NCI-H2196 treated with DMSO at 0.1 percent for 48 hours (cell line): Measurements from ENCODE around the gene TOMM20.
"Not testable (repeated sequence)": the region's sequence is repeated elsewhere in the genome, so short reads cannot be mapped to it uniquely, and the experiment has no call there.

Experiments used
- DNase-seq: peaks from one replicate; lab custom pipeline; 2025; ENCODE audit not compliant: unreplicated experiment; lab: John Stamatoyannopoulos, UW

Gene TOMM20

GRCh38 chr1:235080297-235080657, 48.4 kb downstream of the TOMM20 start:
- not testable (repeated sequence) for DNase-seq

DNA sequence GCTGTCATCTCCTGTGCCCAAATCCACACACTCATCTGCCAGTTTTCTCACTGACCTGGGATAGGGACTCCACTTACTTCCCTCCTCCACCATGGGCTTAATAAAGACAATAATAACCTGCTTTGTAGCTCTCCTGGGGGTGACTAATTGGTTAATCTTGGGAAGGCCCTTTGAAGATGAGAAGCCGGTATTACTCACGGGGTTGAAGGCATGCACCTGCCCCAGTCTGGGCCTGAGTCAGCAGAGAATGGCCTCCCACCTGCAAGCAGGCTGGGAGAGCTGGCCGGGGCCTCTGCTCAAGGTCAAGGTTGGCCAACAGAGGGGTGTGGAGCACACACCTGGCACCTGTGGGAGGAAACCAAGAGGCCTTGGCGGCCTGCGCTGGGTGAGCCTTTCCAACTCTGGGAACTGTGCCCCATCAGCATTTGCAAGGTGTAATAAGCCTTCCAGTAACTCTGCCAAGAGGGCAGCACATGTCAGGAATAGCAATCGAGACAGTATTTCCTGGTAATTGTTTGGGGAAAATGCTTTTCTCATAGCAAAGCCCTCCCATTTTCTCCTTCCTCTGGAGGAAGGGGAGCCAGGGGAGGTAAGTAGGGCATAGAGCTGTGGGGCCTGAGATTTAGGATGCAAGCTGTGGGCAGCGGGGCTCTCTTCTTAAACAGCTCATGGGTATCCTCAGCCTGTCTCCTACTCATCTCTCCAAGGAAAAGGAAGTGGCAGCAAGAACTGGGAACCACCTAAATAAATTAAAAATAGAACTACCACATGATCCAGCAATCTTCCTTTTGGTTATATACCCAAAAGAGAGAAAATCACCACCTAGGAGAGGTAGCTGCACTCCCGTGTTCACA, 49.0 kb downstream of the TOMM20 start:
- DNase-seq, result peak; percentile 52

DNA sequence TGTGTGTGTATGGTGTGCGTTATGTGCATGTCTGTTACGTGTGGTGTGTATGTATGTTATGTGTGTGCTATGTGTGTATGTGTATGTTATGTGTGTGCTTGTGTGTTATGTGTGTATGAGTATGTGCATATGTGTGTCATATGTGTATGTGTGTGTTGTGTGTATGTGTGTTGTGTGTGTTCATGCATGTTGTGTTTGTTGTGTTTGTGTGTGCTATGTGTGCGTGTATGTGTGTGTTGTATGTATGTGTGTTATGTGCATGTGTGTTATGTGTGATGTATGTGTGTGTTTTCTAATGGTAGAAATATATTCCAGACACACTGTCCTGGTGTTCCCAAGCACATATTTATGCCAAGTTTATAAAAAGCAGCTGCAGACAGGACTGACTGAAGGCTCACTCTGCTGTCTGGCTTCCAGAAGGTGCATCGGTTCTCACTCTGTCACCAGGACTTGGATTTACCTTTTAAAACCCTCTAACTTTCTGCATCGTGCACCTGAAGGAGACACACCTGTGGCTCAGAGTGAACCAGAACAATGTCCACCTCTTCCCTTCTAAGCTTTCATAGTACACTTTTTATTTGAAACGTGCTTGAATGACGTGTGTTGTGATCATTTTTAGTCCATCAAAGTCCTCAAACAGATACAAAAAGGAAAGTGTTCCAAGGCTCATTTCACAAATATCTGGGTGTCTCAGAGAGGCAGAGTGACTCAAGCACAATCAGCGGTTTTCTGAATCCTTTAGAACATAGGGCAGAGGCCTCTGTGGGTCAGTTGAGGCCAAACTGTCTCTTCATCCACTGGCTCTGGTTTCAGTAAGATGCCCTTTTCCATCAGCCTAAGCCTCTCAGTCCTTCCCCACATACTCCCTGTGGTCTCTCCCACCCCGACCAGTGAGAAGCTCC, 49.9 kb downstream of the TOMM20 start:
- no peak for DNase-seq

- DNase-seq, result no peak
Measured at GRCh38 chr1:235077571-235078479, 50.8 kb downstream of the TOMM20 start.

DNA sequence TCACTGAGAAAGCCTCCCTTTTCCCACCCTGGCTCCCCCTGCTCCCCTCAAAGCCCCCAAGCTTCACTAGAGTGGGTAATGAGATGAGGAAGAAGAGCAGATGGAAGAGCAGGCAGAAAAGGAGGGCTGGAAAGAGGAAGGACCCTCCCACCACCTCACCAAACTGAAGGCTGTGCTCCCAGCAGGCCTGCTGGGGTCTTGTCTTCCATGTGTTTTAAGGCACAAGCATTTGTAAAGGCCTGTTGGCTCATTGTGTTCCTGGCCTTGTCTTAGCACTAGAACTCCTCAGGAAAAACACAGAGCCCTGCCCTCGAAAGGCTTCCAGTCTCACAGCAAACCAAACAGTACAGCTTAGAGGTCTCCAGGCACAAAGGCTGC, 51.5 kb downstream of the TOMM20 start:
- DNase-seq, result no peak

DNA sequence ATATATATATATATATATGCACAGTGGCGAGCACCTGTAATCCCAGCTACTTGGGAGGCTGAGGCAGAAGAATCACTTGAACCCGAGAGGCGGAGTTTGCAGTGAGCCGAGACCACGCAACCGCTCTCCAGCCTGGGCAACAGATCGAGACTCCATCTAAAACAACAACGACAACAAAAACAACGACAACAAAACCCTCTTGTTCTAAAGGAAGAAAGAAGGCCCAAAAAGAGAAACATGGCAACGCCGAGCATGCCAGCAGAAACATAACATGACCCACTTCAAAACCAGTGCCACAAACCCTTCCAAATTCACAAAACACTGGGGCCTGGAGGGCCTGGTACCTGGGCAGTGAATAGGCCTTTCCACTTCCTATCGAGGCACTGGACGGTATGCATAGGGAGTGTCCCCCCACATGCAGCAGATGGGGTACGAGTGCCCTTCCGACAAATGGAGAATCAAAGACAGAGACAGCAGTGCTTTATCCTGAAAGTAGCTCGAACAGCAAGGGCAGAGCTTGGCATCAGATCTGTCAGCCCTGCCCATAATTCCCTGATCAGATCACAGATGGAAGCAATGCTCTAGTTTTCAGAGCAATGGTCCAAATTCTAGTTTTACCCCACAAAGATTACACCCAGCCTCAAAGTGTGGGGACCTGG, 52.0 kb downstream of the TOMM20 start:
- no peak for DNase-seq

- no peak for DNase-seq
Measured at GRCh38 chr1:235075777-235076308, 52.8 kb downstream of the TOMM20 start.

GRCh38 chr1:235075048-235075776, 53.4 kb downstream of the TOMM20 start:
- DNase-seq, result no peak

- no peak for DNase-seq
Measured at GRCh38 chr1:235074523-235075047, 54.1 kb downstream of the TOMM20 start.

GRCh38 chr1:235073968-235074522, 54.6 kb downstream of the TOMM20 start:
- DNase-seq, result no peak

GRCh38 chr1:235073331-235073967, 55.2 kb downstream of the TOMM20 start:
- peak; percentile 22 for DNase-seq

- not testable (repeated sequence) for DNase-seq
Measured at GRCh38 chr1:235072577-235072976, 56.1 kb downstream of the TOMM20 start.

GRCh38 chr1:235072096-235072495, 56.5 kb downstream of the TOMM20 start:
- DNase-seq, result no peak

DNA sequence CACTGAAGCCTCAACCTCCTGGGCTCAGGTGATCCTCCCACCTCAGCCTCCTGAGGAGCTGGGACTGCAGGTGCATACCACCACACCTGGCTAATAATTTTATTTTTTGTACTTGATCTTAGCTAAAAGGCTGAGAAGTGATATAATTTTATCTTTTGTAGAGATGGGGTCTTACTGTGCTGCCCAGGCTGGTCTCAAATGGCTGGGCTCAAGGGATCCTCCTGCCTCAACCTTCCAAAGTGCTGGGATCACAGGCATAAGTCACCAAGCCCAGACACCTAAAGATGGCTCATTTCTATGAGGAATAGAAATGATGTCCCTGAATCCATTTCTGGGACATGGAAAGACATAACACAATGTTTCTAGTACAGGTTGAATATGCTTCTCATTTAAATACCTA, 57.8 kb downstream of the TOMM20 start:
- DNase-seq, result no peak

DNA sequence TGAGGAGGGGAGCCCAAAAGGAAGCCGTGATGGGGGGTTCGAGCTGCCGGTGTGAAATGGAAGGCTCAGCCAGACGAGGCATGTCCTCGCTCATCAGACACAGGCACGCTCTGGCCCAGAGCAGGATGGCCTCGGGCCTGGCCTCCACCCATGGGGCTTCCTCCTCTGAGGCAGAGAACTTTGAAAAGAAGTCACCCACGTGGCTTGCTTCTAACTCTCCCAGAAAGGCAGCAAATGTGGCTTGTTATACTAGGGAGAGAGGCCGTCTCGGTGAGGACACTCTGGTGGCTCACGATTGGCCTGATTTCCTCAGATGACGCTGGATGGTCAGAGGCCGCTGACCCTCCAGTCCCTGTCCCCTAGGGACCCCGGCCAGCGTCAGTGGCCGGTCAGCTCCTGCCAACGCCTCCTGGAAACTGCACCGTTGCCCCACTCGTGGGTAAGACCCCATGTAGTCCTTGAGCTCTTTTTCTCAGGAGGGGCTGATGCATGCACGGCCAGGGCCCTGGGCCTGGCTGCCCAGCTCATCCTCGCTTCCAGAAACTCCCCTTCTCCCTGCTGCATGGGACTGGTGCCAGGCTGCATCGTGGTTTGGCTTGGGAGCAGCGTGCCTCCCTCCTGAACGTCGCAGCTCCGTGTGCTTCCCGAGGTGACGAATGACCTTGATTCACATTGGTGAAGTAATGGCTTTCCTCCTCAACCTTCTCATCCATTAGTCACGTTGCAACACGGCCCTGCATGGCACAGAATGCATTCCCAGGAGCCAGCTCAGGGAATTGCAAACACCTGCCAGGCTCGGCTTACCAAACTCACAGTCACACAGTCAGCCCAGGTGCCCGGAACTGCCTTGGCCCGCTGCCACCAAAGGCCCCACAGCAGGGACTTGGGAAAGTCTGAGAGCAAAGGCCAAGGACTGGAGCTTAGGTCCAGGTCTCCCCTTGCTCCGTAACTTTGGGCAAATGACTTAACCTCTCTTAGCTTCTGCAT, 58.8 kb downstream of the TOMM20 start:
- peak; percentile 59 for DNase-seq

DNA sequence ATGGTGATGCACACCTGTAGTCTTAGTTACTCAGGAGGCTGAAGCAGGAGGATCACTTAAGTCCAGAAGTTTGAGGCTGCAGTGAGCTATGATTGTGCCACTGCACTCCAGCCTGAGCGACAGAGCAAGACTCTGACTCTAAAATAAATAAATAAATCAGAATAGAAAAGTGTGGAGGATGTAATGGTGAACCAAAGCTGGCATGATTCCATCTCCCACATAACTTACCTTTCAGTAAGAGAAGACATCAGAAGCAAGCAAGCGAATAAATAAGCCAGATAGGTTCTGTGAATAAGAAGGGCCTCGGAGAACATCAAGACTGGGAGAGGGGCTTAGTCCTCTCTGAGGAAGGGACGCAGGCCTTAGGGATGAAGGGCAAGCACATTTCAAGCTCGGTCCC, 59.5 kb downstream of the TOMM20 start:
- DNase-seq, result no peak
